Osteoblast (primary cell): Measurements from ENCODE around the gene TTYH3. TPM values are rescaled to one million over a fixed set of nuclear protein-coding genes. Genes with fewer than 3 reads are reported as not detected.

Experiments
- DNase-seq: peaks from one replicate; pipeline ENCODE4 v3.0.0; 2011; ENCODE audit warnings: low spot score, mixed read lengths; ENCODE audit not compliant: insufficient read length; ENCODE audit errors: missing footprints
- H2AFZ ChIP-seq: 2 replicates; pipeline ENCODE4 v1.6.0; 2011; ENCODE audit warnings: mild to moderate bottlenecking, low read length
- H3K27ac ChIP-seq: 2 replicates; pipeline ENCODE4 v1.5.1; 2011; ENCODE audit warnings: mild to moderate bottlenecking, low read depth, low read length, moderate library complexity
- H3K27me3 ChIP-seq: 2 replicates; pipeline ENCODE4 v1.6.0; 2012; ENCODE audit warnings: mild to moderate bottlenecking, control low read depth, inconsistent platforms, low read length, moderate library complexity; ENCODE audit not compliant: insufficient read depth
- H3K36me3 ChIP-seq: 2 replicates; pipeline ENCODE4 v1.5.1; 2011; ENCODE audit warnings: mild to moderate bottlenecking, low read length, control low read depth, moderate library complexity; ENCODE audit not compliant: insufficient read depth
- H3K4me1 ChIP-seq: 2 replicates; pipeline ENCODE4 v1.5.1; 2011; ENCODE audit warnings: mild to moderate bottlenecking, low read length, control low read depth, moderate library complexity; ENCODE audit not compliant: insufficient read depth
- H3K4me2 ChIP-seq: 2 replicates; pipeline ENCODE4 v1.6.0; 2011; ENCODE audit warnings: mild to moderate bottlenecking, low read length; ENCODE audit not compliant: insufficient read depth
- H3K4me3 ChIP-seq: fragments of 200-600 bp; sonication (generic); 3 replicates; pipeline ENCODE4 v1.5.1; 2012; ENCODE audit warnings: mild to moderate bottlenecking, low read length, inconsistent platforms; ENCODE audit not compliant: insufficient read depth
- H3K79me2 ChIP-seq: 2 replicates; pipeline ENCODE4 v1.6.0; 2012; ENCODE audit warnings: mild to moderate bottlenecking, low read length, control low read depth, inconsistent platforms; ENCODE audit not compliant: insufficient read depth
- H3K9me3 ChIP-seq: 2 replicates; pipeline ENCODE4 v1.5.1; 2011; ENCODE audit warnings: low read depth, low read length, control low read depth
- H4K20me1 ChIP-seq: 2 replicates; pipeline ENCODE4 v1.6.0; 2012; ENCODE audit warnings: mild to moderate bottlenecking, low read length, control low read depth; ENCODE audit not compliant: insufficient read depth
- CTCF ChIP-seq: IDR thresholded peaks from 2 replicates; pipeline ENCODE4 v1.5.1; 2011; ENCODE audit warnings: mild to moderate bottlenecking, low read depth, low read length, moderate library complexity; ENCODE audit errors: extremely low read depth
- total RNA-seq: library from RNA; depleted of rRNA; stranded (reverse); fragments of >200 nt; gene quantifications from 2 replicates; pipeline ENCODE4 v1.2.3, GENCODE V29; 2012

TTYH3 gene
- total RNA-seq, 1 donor: 29.0 TPM

- Histone ChIP-seq H2AFZ (peak overlapping the region; percentile 33), H3K9me3 (no peaks in the 10 kb centered on the region), H3K4me2 (peak overlapping the region; percentile 98), H3K4me3 (peak overlapping the region; percentile 90), H3K36me3 (no peaks in the 10 kb centered on the region), H3K27ac (peak overlapping the region; percentile 96), H4K20me1 (peaks cover 43% of the 10 kb centered on the region), H3K4me1 (peaks cover 48% of the 10 kb centered on the region), H3K27me3 (no peaks in the 10 kb centered on the region), H3K79me2 (peaks cover 64% of the 10 kb centered on the region)
- no peak for TF ChIP-seq CTCF
- DNase-seq: no peak
Measured at GRCh38 chr7:2634267-2635145, 2.7 kb downstream of the TTYH3 start.

GRCh38 chr7:2635148-2635668 lies 3.4 kb downstream of the TTYH3 start:
- Histone ChIP-seq H3K27me3 (no peaks in the 10 kb centered on the region), H3K79me2 (peaks cover 71% of the 10 kb centered on the region), H3K9me3 (no peaks in the 10 kb centered on the region), H4K20me1 (peaks cover 43% of the 10 kb centered on the region), H2AFZ (no peak overlapping the region), H3K27ac (no peak overlapping the region), H3K36me3 (no peaks in the 10 kb centered on the region), H3K4me3 (no peak overlapping the region), H3K4me2 (no peak overlapping the region), H3K4me1 (peaks cover 41% of the 10 kb centered on the region)
- TF ChIP-seq CTCF: no peak
- no peak for DNase-seq

- no peak for TF ChIP-seq CTCF
- Histone ChIP-seq H3K9me3 (no peaks in the 10 kb centered on the region), H3K36me3 (no peaks in the 10 kb centered on the region), H3K4me3 (no peak overlapping the region), H2AFZ (no peak overlapping the region), H3K4me1 (peaks cover 43% of the 10 kb centered on the region), H3K27me3 (no peaks in the 10 kb centered on the region), H3K79me2 (peaks cover 79% of the 10 kb centered on the region), H3K27ac (peak overlapping the region; percentile 8), H3K4me2 (no peak overlapping the region), H4K20me1 (peaks cover 43% of the 10 kb centered on the region)
- no peak for DNase-seq
Measured at GRCh38 chr7:2635810-2636701, 4.3 kb downstream of the TTYH3 start.
